ENCODE results near the gene SPRR2G.
"Not testable (repeated sequence)": the region's sequence is repeated elsewhere in the genome, so short reads cannot be mapped to it uniquely, and the experiment has no call there.

Gene SPRR2G

GRCh38 chr1:153113416-153113815 is 37.3 kb downstream of the SPRR2G start, which contains the start of gene SPRR2F:
Gene SPRR2F (minus strand): TSS chr1:153113516. CDS start chr1:153112733, 783 bp downstream.
- DNase-seq = no peak

- DNase-seq = not testable (repeated sequence)
These were observed 38.2 kb downstream of the SPRR2G start for GRCh38 chr1:153112454-153112853.

GRCh38 chr1:153100245-153100644 is 50.4 kb downstream of the SPRR2G start:
- DNase-seq = no peak

All from fibroblast of skin of scalp (primary cell).